Trophoblast cell (in vitro differentiated cells and primary cell): ENCODE measurements around the gene CPXM1.
A peak's percentile ranks its signal among the peaks of the same experiment; 100 is the strongest.

Experiments
- DNase-seq, 2 donors: peaks; one replicate each; pipeline ENCODE4 v3.0.0-alpha.2; 2016
- H2AFZ ChIP-seq: 2 replicates; pipeline ENCODE4 v1.6.1; 2013; ENCODE audit warnings: low read length, moderate library complexity, mild to moderate bottlenecking; ENCODE audit not compliant: insufficient read depth, poor library complexity
- H2AK5ac ChIP-seq: 2 replicates; pipeline ENCODE4 v1.6.1; 2013; ENCODE audit warnings: mild to moderate bottlenecking, low read length
- H2BK120ac ChIP-seq: 2 replicates; pipeline ENCODE4 v1.6.1; 2013; ENCODE audit warnings: low read length, mild to moderate bottlenecking, moderate library complexity; ENCODE audit not compliant: insufficient read depth, poor library complexity
- H2BK12ac ChIP-seq: 2 replicates; pipeline ENCODE4 v1.6.1; 2013; ENCODE audit warnings: mild to moderate bottlenecking, low read length, moderate library complexity
- H2BK5ac ChIP-seq: 2 replicates; pipeline ENCODE4 v1.6.1; 2013; ENCODE audit warnings: low read length, low read depth, moderate library complexity, mild to moderate bottlenecking; ENCODE audit not compliant: poor library complexity
- H3K14ac ChIP-seq: 2 replicates; pipeline ENCODE4 v1.6.1; 2013; ENCODE audit warnings: mild to moderate bottlenecking, low read length
- H3K18ac ChIP-seq: 2 replicates; pipeline ENCODE4 v1.6.1; 2013; ENCODE audit warnings: mild to moderate bottlenecking, low read length
- H3K23ac ChIP-seq: 2 replicates; pipeline ENCODE4 v1.6.1; 2013; ENCODE audit warnings: low read length
- H3K27ac ChIP-seq: 2 replicates; pipeline ENCODE4 v1.5.1; 2013; ENCODE audit warnings: low read depth, mild to moderate bottlenecking, inconsistent platforms, low read length, moderate library complexity
- H3K27me3 ChIP-seq: 2 replicates; pipeline ENCODE4 v1.6.1; 2013; ENCODE audit warnings: inconsistent platforms, mild to moderate bottlenecking, low read length, moderate library complexity; ENCODE audit not compliant: insufficient read depth
- H3K36me3 ChIP-seq, 2 experiments: 1 replicate in 1 of 2; 2 replicates in 1 of 2; pipeline ENCODE4 v1.6.1; 2013; ENCODE audit warnings: low read length in 2 of 2, mild to moderate bottlenecking in 2 of 2, moderate library complexity in 1 of 2; ENCODE audit not compliant: insufficient read depth in 2 of 2, control insufficient read depth in 1 of 2
- H3K4ac ChIP-seq: 2 replicates; pipeline ENCODE4 v1.6.1; 2013; ENCODE audit warnings: low read depth, mild to moderate bottlenecking, low read length, moderate library complexity
- H3K4me1 ChIP-seq, 2 experiments: 1 replicate in 1 of 2; 2 replicates in 1 of 2; pipeline ENCODE4 v1.6.1; 2013; ENCODE audit warnings: low read length in 2 of 2, mild to moderate bottlenecking in 2 of 2, moderate library complexity in 1 of 2; ENCODE audit not compliant: insufficient read depth in 2 of 2, control insufficient read depth in 1 of 2
- H3K4me2 ChIP-seq: 2 replicates; pipeline ENCODE4 v1.6.1; 2013; ENCODE audit warnings: inconsistent platforms, mild to moderate bottlenecking, low read length, moderate library complexity
- H3K4me3 ChIP-seq: 2 replicates; pipeline ENCODE4 v1.5.1; 2013; ENCODE audit warnings: mild to moderate bottlenecking, low read depth, low read length, inconsistent platforms
- H3K79me1 ChIP-seq: one replicate; pipeline ENCODE4 v1.6.1; 2013; ENCODE audit warnings: low read length
- H3K79me2 ChIP-seq: 2 replicates; pipeline ENCODE4 v1.6.1; 2013; ENCODE audit warnings: low read length, mild to moderate bottlenecking; ENCODE audit not compliant: control insufficient read depth, insufficient read depth, poor library complexity
- H3K9ac ChIP-seq: 2 replicates; pipeline ENCODE4 v1.6.1; 2013; ENCODE audit warnings: mild to moderate bottlenecking, low read length
- H3K9me3 ChIP-seq: 2 replicates; pipeline ENCODE4 v1.6.1; 2013; ENCODE audit warnings: low read depth, mild to moderate bottlenecking, control low read depth, inconsistent platforms, low read length; ENCODE audit not compliant: insufficient read depth
- H4K12ac ChIP-seq: 2 replicates; pipeline ENCODE4 v1.6.1; 2013; ENCODE audit warnings: low read depth, mild to moderate bottlenecking, low read length, moderate library complexity
- H4K8ac ChIP-seq: 2 replicates; pipeline ENCODE4 v1.6.1; 2013; ENCODE audit warnings: low read depth, mild to moderate bottlenecking, low read length, moderate library complexity
- H4K91ac ChIP-seq: one replicate; pipeline ENCODE4 v1.6.1; 2013; ENCODE audit warnings: low read depth, mild to moderate bottlenecking, low read length, moderate library complexity
- WGBS: extraction: QIAGEN DNeasy Blood & Tissue Kit; methylation state at CpG from one replicate; pipeline ENCODE4 v1.1.7; 2013; ENCODE audit warnings: missing lambda C conversion rate; ENCODE audit not compliant: insufficient read length, insufficient coverage; ENCODE audit errors: extremely low coverage; 5-methylcytosine and 5-hydroxymethylcytosine counted together

CPXM1 gene

GRCh38 chr20:2757969-2758368 lies 42.5 kb downstream of the CPXM1 start:
- H4K8ac ChIP-seq, result no peak overlapping the region
- no peak overlapping the region for H3K23ac ChIP-seq
- no peak overlapping the region for H2AK5ac ChIP-seq
- no peaks in the 10 kb centered on the region for H3K9me3 ChIP-seq
- no peak overlapping the region for H3K18ac ChIP-seq
- H4K91ac ChIP-seq, result no peak overlapping the region
- no peak overlapping the region for H3K4ac ChIP-seq
- no CpG with 5 or more reads among the region's 5 CpGs for WGBS
- no peak overlapping the region for H3K9ac ChIP-seq
- H2BK12ac ChIP-seq, result no peak overlapping the region
- H3K27me3 ChIP-seq, result peaks cover 6% of the 10 kb centered on the region
- no peak overlapping the region for H2BK5ac ChIP-seq
- H3K4me1 ChIP-seq, result peaks cover 0 to under 1% of the 10 kb centered on the region in 2 experiments
- no peaks in the 10 kb centered on the region for H3K79me2 ChIP-seq
- no peaks in the 10 kb centered on the region for H3K36me3 ChIP-seq
- H3K4me2 ChIP-seq, result no peak overlapping the region
- H3K4me3 ChIP-seq, result no peak overlapping the region
- no peak overlapping the region for H2AFZ ChIP-seq
- H3K27ac ChIP-seq, result no peak overlapping the region
- no peaks in the 10 kb centered on the region for H3K79me1 ChIP-seq
- H4K12ac ChIP-seq, result no peak overlapping the region
- no peak overlapping the region for H3K14ac ChIP-seq
- no peak overlapping the region for H2BK120ac ChIP-seq
- DNase-seq, result no peak

- Histone ChIP-seq H3K9me3 (no peaks in the 10 kb centered on the region), H3K27ac (no peak overlapping the region), H3K23ac (no peak overlapping the region), H2BK5ac (no peak overlapping the region), H2BK12ac (no peak overlapping the region), H3K4me3 (no peak overlapping the region), H2AK5ac (no peak overlapping the region), H4K91ac (no peak overlapping the region), H3K4me2 (no peak overlapping the region), H4K8ac (no peak overlapping the region), H2BK120ac (no peak overlapping the region), H4K12ac (no peak overlapping the region), H3K79me1 (no peaks in the 10 kb centered on the region), H3K4me1 (peaks cover 6 to 10% of the 10 kb centered on the region in 2 experiments), H3K18ac (no peak overlapping the region), H3K4ac (no peak overlapping the region), H3K36me3 (no peaks in the 10 kb centered on the region), H3K27me3 (peaks cover 16% of the 10 kb centered on the region), H2AFZ (no peak overlapping the region), H3K79me2 (no peaks in the 10 kb centered on the region), H3K14ac (no peak overlapping the region), H3K9ac (no peak overlapping the region)
- no peak for DNase-seq
- WGBS, result no CpG with 5 or more reads among the region's 5 CpGs
Measured at GRCh38 chr20:2757001-2757400, 43.4 kb downstream of the CPXM1 start.

GRCh38 chr20:2756056-2756611 lies 44.3 kb downstream of the CPXM1 start:
- no peaks in the 10 kb centered on the region for H3K79me1 ChIP-seq
- no peak overlapping the region for H4K12ac ChIP-seq
- no peak overlapping the region for H3K4me2 ChIP-seq
- H3K4me1 ChIP-seq, result peaks cover 6 to 13% of the 10 kb centered on the region in 2 experiments
- no peaks in the 10 kb centered on the region for H3K36me3 ChIP-seq
- H2AFZ ChIP-seq, result no peak overlapping the region
- no peak overlapping the region for H3K27ac ChIP-seq
- no peak overlapping the region for H4K91ac ChIP-seq
- no peak overlapping the region for H3K4ac ChIP-seq
- DNase-seq, result peak; percentile 32 to 60
- no peak overlapping the region for H4K8ac ChIP-seq
- no peaks in the 10 kb centered on the region for H3K9me3 ChIP-seq
- no peak overlapping the region for H3K23ac ChIP-seq
- H3K14ac ChIP-seq, result no peak overlapping the region
- no peaks in the 10 kb centered on the region for H3K79me2 ChIP-seq
- no CpG with 5 or more reads among the region's 5 CpGs for WGBS
- no peak overlapping the region for H2AK5ac ChIP-seq
- H3K18ac ChIP-seq, result no peak overlapping the region
- H2BK120ac ChIP-seq, result no peak overlapping the region
- H3K4me3 ChIP-seq, result no peak overlapping the region
- peaks cover 25% of the 10 kb centered on the region for H3K27me3 ChIP-seq
- no peak overlapping the region for H3K9ac ChIP-seq
- H2BK5ac ChIP-seq, result no peak overlapping the region
- H2BK12ac ChIP-seq, result no peak overlapping the region

- H3K79me2 ChIP-seq, result no peaks in the 10 kb centered on the region
- no peak overlapping the region for H2AFZ ChIP-seq
- no peak overlapping the region for H4K8ac ChIP-seq
- no peak for DNase-seq
- H3K4me1 ChIP-seq, result peaks cover 6 to 13% of the 10 kb centered on the region in 2 experiments
- no peak overlapping the region for H4K12ac ChIP-seq
- H3K9me3 ChIP-seq, result no peaks in the 10 kb centered on the region
- H3K36me3 ChIP-seq, result no peaks in the 10 kb centered on the region
- no CpG with 5 or more reads among the region's 18 CpGs for WGBS
- H2AK5ac ChIP-seq, result no peak overlapping the region
- H2BK12ac ChIP-seq, result no peak overlapping the region
- H3K4me2 ChIP-seq, result no peak overlapping the region
- no peak overlapping the region for H3K14ac ChIP-seq
- no peaks in the 10 kb centered on the region for H3K79me1 ChIP-seq
- no peak overlapping the region for H3K27ac ChIP-seq
- no peak overlapping the region for H2BK120ac ChIP-seq
- no peak overlapping the region for H3K18ac ChIP-seq
- no peak overlapping the region for H3K4me3 ChIP-seq
- H3K9ac ChIP-seq, result no peak overlapping the region
- no peak overlapping the region for H4K91ac ChIP-seq
- H3K4ac ChIP-seq, result no peak overlapping the region
- H3K27me3 ChIP-seq, result peaks cover 30% of the 10 kb centered on the region
- H3K23ac ChIP-seq, result no peak overlapping the region
- no peak overlapping the region for H2BK5ac ChIP-seq
Measured at GRCh38 chr20:2755451-2756055, 44.9 kb downstream of the CPXM1 start.
